HG03060 (cell line): ENCODE results near the gene MAGEA2B.
"Not testable (repeated sequence)": the region's sequence is repeated elsewhere in the genome, so short reads cannot be mapped to it uniquely, and the experiment has no call there.

ENCODE experiments used
- ATAC-seq: cut with Tn5 transposase; IDR thresholded peaks from one replicate; pipeline ENCODE4 v1.9.1; 2021; ENCODE audit warnings: low read depth, moderate number of reproducible peaks; ENCODE audit not compliant: unreplicated experiment

Gene MAGEA2B

GRCh38 chrX:152754871-152755270 lies 40.4 kb downstream of the MAGEA2B start:
- not testable (repeated sequence) for ATAC-seq

- not testable (repeated sequence) for ATAC-seq
These were observed 44.5 kb downstream of the MAGEA2B start, which contains the start of gene CSAG3 for GRCh38 chrX:152758918-152759317. CSAG3 (plus strand) TSS chrX:152759218.

- ATAC-seq: not testable (repeated sequence)
These were observed 45.1 kb downstream of the MAGEA2B start for GRCh38 chrX:152759544-152759943.

DNA sequence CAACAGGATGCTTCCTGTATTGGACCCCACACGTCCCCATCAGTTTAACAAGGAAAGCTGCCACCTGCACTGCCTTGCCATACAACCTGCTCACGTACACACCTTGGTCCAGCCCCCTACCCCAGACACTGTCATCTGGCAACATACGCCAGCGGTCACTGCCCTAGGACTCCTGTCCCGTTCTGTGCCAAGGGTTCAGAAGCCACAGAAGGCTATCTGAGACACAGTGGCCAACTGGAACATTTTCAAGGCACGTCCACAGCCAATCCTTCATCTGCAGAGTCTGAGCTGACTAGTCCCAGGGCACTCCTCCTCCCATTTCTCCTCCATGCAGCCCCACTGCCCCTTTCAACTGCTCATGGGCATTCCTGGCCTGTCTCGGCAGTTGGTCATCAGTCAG lies 47.2 kb downstream of the MAGEA2B start:
- not testable (repeated sequence) for ATAC-seq

GRCh38 chrX:152766562-152766961 lies 52.1 kb downstream of the MAGEA2B start:
- ATAC-seq: not testable (repeated sequence)
